ENCODE results near the gene BPIFA2. TPM values are rescaled to one million over a fixed set of nuclear protein-coding genes. Genes with fewer than 3 reads are reported as not detected.
"Not testable (repeated sequence)": the region's sequence is repeated elsewhere in the genome, so short reads cannot be mapped to it uniquely, and the experiment has no call there.

The BPIFA2 gene
- total RNA-seq, 1 experiment from 2014 or later: not detected

DNA sequence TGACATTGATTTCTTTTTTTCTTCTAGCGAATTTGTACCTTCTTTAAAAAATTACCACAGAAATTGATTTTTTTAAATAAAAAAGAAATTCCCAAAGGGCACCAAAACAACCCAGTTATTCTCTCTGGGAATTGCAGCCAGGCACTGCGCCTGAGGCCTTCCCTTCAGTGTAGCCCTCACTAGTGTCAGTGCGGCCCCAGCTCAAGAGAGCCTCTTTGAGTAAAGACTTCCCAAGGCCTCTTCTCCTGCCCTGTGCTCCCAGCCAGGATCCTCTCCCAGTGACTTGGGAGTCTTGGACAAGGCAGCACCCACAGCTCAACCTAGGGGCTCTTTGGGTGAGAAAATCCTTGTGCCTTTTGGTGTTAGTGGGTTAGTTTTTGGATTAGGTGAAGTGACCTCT, 47.0 kb upstream of the BPIFA2 start:
- no peak for DNase-seq
- BruUV-seq (replicated peaks): no TSS peak
- H3K36me3 ChIP-seq (ENCODE audit: low read depth, low read length): no peaks in the 10 kb centered on the region
- no peak for ATAC-seq
- no peak overlapping the region for H3K4me3 ChIP-seq (ENCODE audit: low read length)
- H3K27ac ChIP-seq (ENCODE audit: low read length): no peak overlapping the region
- H3K9ac ChIP-seq (ENCODE audit: low read length): no peak overlapping the region
- intact Hi-C loops (cut with micrococcal nuclease): no loop called here
- no peaks in the 10 kb centered on the region for H4K20me1 ChIP-seq (ENCODE audit: low read length)
- no peaks in the 10 kb centered on the region for H3F3A ChIP-seq (ENCODE audit: low read length, unreplicated experiment)
- POLR2A ChIA-PET (ENCODE audit: unreplicated experiment): no interaction called here
- H3K9me3 ChIP-seq (ENCODE audit: low read length): no peaks in the 10 kb centered on the region
- H2AFZ ChIP-seq (ENCODE audit: low read length): no peak overlapping the region
- H3K4me1 ChIP-seq (ENCODE audit: insufficient read depth, low read length): peaks cover 10% of the 10 kb centered on the region
- H3K27me3 ChIP-seq (ENCODE audit: low read length): peaks cover 19% of the 10 kb centered on the region
- H3K4me2 ChIP-seq (ENCODE audit: low read length): no peak overlapping the region
- CTCF ChIA-PET: no interaction called here
- TF ChIP-seq, protein P1, sequence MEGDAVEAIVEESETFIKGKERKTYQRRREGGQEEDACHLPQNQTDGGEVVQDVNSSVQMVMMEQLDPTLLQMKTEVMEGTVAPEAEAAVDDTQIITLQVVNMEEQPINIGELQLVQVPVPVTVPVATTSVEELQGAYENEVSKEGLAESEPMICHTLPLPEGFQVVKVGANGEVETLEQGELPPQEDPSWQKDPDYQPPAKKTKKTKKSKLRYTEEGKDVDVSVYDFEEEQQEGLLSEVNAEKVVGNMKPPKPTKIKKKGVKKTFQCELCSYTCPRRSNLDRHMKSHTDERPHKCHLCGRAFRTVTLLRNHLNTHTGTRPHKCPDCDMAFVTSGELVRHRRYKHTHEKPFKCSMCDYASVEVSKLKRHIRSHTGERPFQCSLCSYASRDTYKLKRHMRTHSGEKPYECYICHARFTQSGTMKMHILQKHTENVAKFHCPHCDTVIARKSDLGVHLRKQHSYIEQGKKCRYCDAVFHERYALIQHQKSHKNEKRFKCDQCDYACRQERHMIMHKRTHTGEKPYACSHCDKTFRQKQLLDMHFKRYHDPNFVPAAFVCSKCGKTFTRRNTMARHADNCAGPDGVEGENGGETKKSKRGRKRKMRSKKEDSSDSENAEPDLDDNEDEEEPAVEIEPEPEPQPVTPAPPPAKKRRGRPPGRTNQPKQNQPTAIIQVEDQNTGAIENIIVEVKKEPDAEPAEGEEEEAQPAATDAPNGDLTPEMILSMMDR (conservative IDR thresholded peaks at IDR 0.05; ENCODE audit: low read depth, low read length): no peak
- TF ChIP-seq EZH2 (IDR thresholded peaks at IDR 0.05; ENCODE audit: low read length, unreplicated experiment): no peak
- no peak for TF ChIP-seq EZH2phosphoT487 (IDR thresholded peaks at IDR 0.05; ENCODE audit: borderline replicate concordance, low read length)
- H3K9me2 ChIP-seq (replicated peaks; ENCODE audit: low read length): no peaks in the 10 kb centered on the region
- no peaks in the 10 kb centered on the region for H3K79me2 ChIP-seq (ENCODE audit: low read length)

DNA sequence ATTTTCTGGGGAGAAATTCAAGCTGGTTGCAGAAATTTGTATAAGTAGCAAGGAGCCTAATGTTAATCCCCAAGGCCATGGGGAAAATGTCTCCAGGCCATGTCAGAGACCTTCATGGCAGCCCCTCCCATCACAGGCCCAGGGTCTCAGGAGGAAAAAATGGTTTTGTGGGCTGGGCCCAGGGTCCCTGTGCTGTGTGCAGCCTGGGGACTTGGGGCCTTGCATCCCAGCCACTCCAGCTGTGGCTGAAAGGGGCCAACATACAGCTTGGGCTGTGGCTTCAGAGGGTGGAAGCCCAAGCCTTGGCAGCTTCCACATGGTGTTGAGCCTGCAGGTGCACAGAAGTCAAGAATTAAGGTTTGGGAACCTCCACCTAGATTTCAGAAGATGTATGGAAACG, 45.7 kb upstream of the BPIFA2 start:
- H3K27ac ChIP-seq (ENCODE audit: low read length); BruUV-seq (replicated peaks); H3K36me3 ChIP-seq (ENCODE audit: low read depth, low read length); H3F3A ChIP-seq (ENCODE audit: low read length, unreplicated experiment); H2AFZ ChIP-seq (ENCODE audit: low read length); H4K20me1 ChIP-seq (ENCODE audit: low read length); CTCF ChIA-PET; H3K9me3 ChIP-seq (ENCODE audit: low read length); H3K4me2 ChIP-seq (ENCODE audit: low read length); DNase-seq; H3K4me3 ChIP-seq (ENCODE audit: low read length); POLR2A ChIA-PET (ENCODE audit: unreplicated experiment); H3K9ac ChIP-seq (ENCODE audit: low read length); H3K79me2 ChIP-seq (ENCODE audit: low read length); H3K4me1 ChIP-seq (ENCODE audit: insufficient read depth, low read length); H3K9me2 ChIP-seq (replicated peaks; ENCODE audit: low read length); ATAC-seq; intact Hi-C loops (cut with micrococcal nuclease): not testable (repeated sequence)
- H3K27me3 ChIP-seq (ENCODE audit: low read length): peaks cover 30% of the 10 kb centered on the region

DNA sequence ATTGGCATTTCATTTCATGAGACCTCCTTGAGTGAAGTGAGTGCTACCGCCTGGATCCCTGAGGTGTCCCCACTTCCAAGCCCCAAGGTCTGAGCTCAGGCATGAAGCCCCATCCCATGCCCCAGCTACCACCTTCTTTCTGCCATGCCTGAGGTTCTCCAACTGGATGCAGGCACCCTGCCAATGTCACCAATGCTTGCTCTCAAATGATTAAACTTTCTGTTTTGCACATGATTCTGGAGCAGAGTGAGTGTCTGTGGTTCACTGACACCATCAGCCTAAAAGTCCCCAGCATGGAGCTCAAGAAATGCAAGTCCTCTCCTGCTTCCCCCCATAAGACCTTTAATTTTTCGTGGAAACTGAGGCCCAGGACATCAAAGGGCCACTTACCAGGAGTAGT, 43.7 kb upstream of the BPIFA2 start:
- CTCF ChIA-PET: no interaction called here
- no TSS peak for BruUV-seq (replicated peaks)

More for the DNA sequence above, 43.7 kb upstream of the BPIFA2 start:
- H3K9me3 ChIP-seq (ENCODE audit: low read length): no peaks in the 10 kb centered on the region
- peaks cover 10% of the 10 kb centered on the region for H3K4me1 ChIP-seq (ENCODE audit: insufficient read depth, low read length)
- H3K9me2 ChIP-seq (replicated peaks; ENCODE audit: low read length): no peaks in the 10 kb centered on the region
- H3K27ac ChIP-seq (ENCODE audit: low read length): no peak overlapping the region
- no peaks in the 10 kb centered on the region for H4K20me1 ChIP-seq (ENCODE audit: low read length)
- no peaks in the 10 kb centered on the region for H3K36me3 ChIP-seq (ENCODE audit: low read depth, low read length)
- POLR2A ChIA-PET (ENCODE audit: unreplicated experiment): no interaction called here
- no peak for ATAC-seq
- no peak overlapping the region for H3K4me3 ChIP-seq (ENCODE audit: low read length)
- intact Hi-C loops (cut with micrococcal nuclease): no loop called here
- TF ChIP-seq, protein P1 (conservative IDR thresholded peaks at IDR 0.05; ENCODE audit: low read depth, low read length): no peak
- no peak for TF ChIP-seq EZH2phosphoT487 (IDR thresholded peaks at IDR 0.05; ENCODE audit: borderline replicate concordance, low read length)
- TF ChIP-seq EZH2 (IDR thresholded peaks at IDR 0.05; ENCODE audit: low read length, unreplicated experiment): no peak
- H3K4me2 ChIP-seq (ENCODE audit: low read length): no peak overlapping the region
- H2AFZ ChIP-seq (ENCODE audit: low read length): no peak overlapping the region
- H3K9ac ChIP-seq (ENCODE audit: low read length): no peak overlapping the region
- H3K27me3 ChIP-seq (ENCODE audit: low read length): peaks cover 41% of the 10 kb centered on the region
- no peaks in the 10 kb centered on the region for H3F3A ChIP-seq (ENCODE audit: low read length, unreplicated experiment)
- DNase-seq: no peak
- H3K79me2 ChIP-seq (ENCODE audit: low read length): no peaks in the 10 kb centered on the region

Data from PC-3 (cell line).